ENCODE data around the gene SRF. TPM values are rescaled to one million over a fixed set of nuclear protein-coding genes. Genes with fewer than 3 reads are reported as not detected.

SRF gene
- 12.2 to 17.9 TPM (median 16.7 TPM) in 5 replicates for total RNA-seq (2022; extraction: Qiagen RNA extraction)

GRCh38 chr6:43170931-43171706, at the start of gene SRF:
SRF (plus strand) TSS chr6:43171269; CDS start chr6:43171657, 388 bp downstream.

GRCh38 chr6:43181942-43182860, 11.1 kb downstream of the SRF start, which contains the start of gene CUL9:
CUL9 (plus strand) TSS chr6:43182196; CDS start chr6:43184311, 2,115 bp downstream.

GRCh38 chr6:43228951-43229802, 58.1 kb downstream of the SRF start, which contains the start of gene DNPH1:
DNPH1 (minus strand) TSS chr6:43229481; CDS start chr6:43229456, 25 bp downstream.

Other genes starting within 250 kb of the SRF start
- 33.9 to 43.7 TPM (median 41.4 TPM) in 5 replicates for gene CNPY3, start 241.8 kb upstream of the SRF start, total RNA-seq (2022; extraction: Qiagen RNA extraction)
- gene GNMT, start 210.5 kb upstream of the SRF start, total RNA-seq (2022; extraction: Qiagen RNA extraction), result 0.08 to 0.19 TPM (median 0.13 TPM) in 4 of 5 replicates, not detected in the other
- gene PEX6, start 192.1 kb upstream of the SRF start, total RNA-seq (2022; extraction: Qiagen RNA extraction), result 5.8 to 10.5 TPM (median 10.1 TPM) in 5 replicates
- 28.4 to 31.5 TPM (median 29.7 TPM) in 5 replicates for gene PPP2R5D, start 186.7 kb upstream of the SRF start, total RNA-seq (2022; extraction: Qiagen RNA extraction)
- 93.9 to 110 TPM (median 98.0 TPM) in 5 replicates for gene MEA1, start 157.3 kb upstream of the SRF start, total RNA-seq (2022; extraction: Qiagen RNA extraction)
- 25.9 to 28.6 TPM (median 27.3 TPM) in 5 replicates for gene KLHDC3, start 157.0 kb upstream of the SRF start, total RNA-seq (2022; extraction: Qiagen RNA extraction)
- gene RRP36, start 149.6 kb upstream of the SRF start, total RNA-seq (2022; extraction: Qiagen RNA extraction), result 70.2 to 79.1 TPM (median 72.4 TPM) in 5 replicates
- 5.4 to 8.8 TPM (median 8.4 TPM) in 5 replicates for gene CUL7, start 117.4 kb upstream of the SRF start, total RNA-seq (2022; extraction: Qiagen RNA extraction)
- gene MRPL2, start 111.8 kb upstream of the SRF start, total RNA-seq (2022; extraction: Qiagen RNA extraction), result 51.6 to 56.6 TPM (median 55.3 TPM) in 5 replicates
- gene KLC4, start 111.6 kb upstream of the SRF start, total RNA-seq (2022; extraction: Qiagen RNA extraction), result 4.9 to 8.2 TPM (median 6.4 TPM) in 5 replicates
- 4.0 to 5.0 TPM (median 4.4 TPM) in 5 replicates for gene PTK7, start 95.0 kb upstream of the SRF start, total RNA-seq (2022; extraction: Qiagen RNA extraction)
- 6.1 to 9.7 TPM (median 9.2 TPM) in 5 replicates for gene CUL9, start 10.9 kb downstream of the SRF start, total RNA-seq (2022; extraction: Qiagen RNA extraction)
- 77.1 to 92.6 TPM (median 87.3 TPM) in 5 replicates for gene DNPH1, start 58.2 kb downstream of the SRF start, total RNA-seq (2022; extraction: Qiagen RNA extraction)
- 0.02 to 0.07 TPM (median 0.05 TPM) in 5 replicates for gene TTBK1, start 72.2 kb downstream of the SRF start, total RNA-seq (2022; extraction: Qiagen RNA extraction)
- not detected in 5 replicates for gene SLC22A7, start 127.0 kb downstream of the SRF start, total RNA-seq (2022; extraction: Qiagen RNA extraction)
- gene CRIP3, start 137.6 kb downstream of the SRF start, total RNA-seq (2022; extraction: Qiagen RNA extraction), result 0.11 to 0.71 TPM (median 0.28 TPM) in 5 replicates
- gene ZNF318, start 198.4 kb downstream of the SRF start, total RNA-seq (2022; extraction: Qiagen RNA extraction), result 4.1 to 6.3 TPM (median 5.9 TPM) in 5 replicates